Endodermal cell (in vitro differentiated cells): ENCODE measurements around the gene COL4A2. TPM values are rescaled to one million over a fixed set of nuclear protein-coding genes. Genes with fewer than 3 reads are reported as not detected.

Experiments
- DNase-seq: peaks from one replicate; pipeline ENCODE4 v3.0.0-alpha.2; 2017
- H3K27ac ChIP-seq: 2 replicates; pipeline ENCODE4 v1.5.1; 2013; ENCODE audit warnings: mild to moderate bottlenecking, low read depth, low read length, moderate library complexity
- H3K27me3 ChIP-seq: 2 replicates; pipeline ENCODE4 v1.6.1; 2013; ENCODE audit warnings: mild to moderate bottlenecking, low read length, moderate library complexity; ENCODE audit not compliant: insufficient read depth, control insufficient read depth, poor library complexity, severe bottlenecking
- H3K36me3 ChIP-seq: 2 replicates; pipeline ENCODE4 v1.7.0; 2013; ENCODE audit warnings: mild to moderate bottlenecking, low read length, moderate library complexity; ENCODE audit not compliant: control insufficient read depth, insufficient read depth
- H3K4me1 ChIP-seq: one replicate; pipeline ENCODE4 v1.7.0; 2013; ENCODE audit warnings: low read length; ENCODE audit not compliant: control insufficient read depth, insufficient read depth
- H3K4me3 ChIP-seq: 2 replicates; pipeline ENCODE4 v1.5.1; 2013; ENCODE audit warnings: mild to moderate bottlenecking, low read length, moderate library complexity
- H3K9ac ChIP-seq: 2 replicates; pipeline ENCODE4 v1.6.1; 2013; ENCODE audit warnings: mild to moderate bottlenecking, low read length, moderate library complexity; ENCODE audit not compliant: poor library complexity, severe bottlenecking; ENCODE audit errors: extremely low read depth
- H3K9me3 ChIP-seq: 2 replicates; pipeline ENCODE4 v1.6.1; 2013; ENCODE audit warnings: mild to moderate bottlenecking, low read length, moderate library complexity; ENCODE audit not compliant: control insufficient read depth
- H3K27ac Mint-ChIP-seq: 2 replicates; pipeline ENCODE4 v1.8.0; 2020; ENCODE audit warnings: mixed read lengths
- H3K27me3 Mint-ChIP-seq: 2 replicates; pipeline ENCODE4 v1.8.0; 2021; ENCODE audit warnings: mild to moderate bottlenecking, mixed read lengths; ENCODE audit not compliant: insufficient read depth
- H3K36me3 Mint-ChIP-seq: 2 replicates; pipeline ENCODE4 v1.8.0; 2020; ENCODE audit warnings: low read depth, mixed read lengths
- H3K4me1 Mint-ChIP-seq: 2 replicates; pipeline ENCODE4 v1.8.0; 2020; ENCODE audit warnings: mixed read lengths
- H3K4me3 Mint-ChIP-seq: 2 replicates; pipeline ENCODE4 v1.8.0; 2020; ENCODE audit warnings: mild to moderate bottlenecking, moderate library complexity, mixed read lengths
- H3K9me3 Mint-ChIP-seq: 2 replicates; pipeline ENCODE4 v1.8.0; 2020; ENCODE audit warnings: mild to moderate bottlenecking, mixed read lengths
- CTCF ChIP-seq: fragments of 200-600 bp; sonication (generic); conservative IDR thresholded peaks from 2 replicates; pipeline ENCODE4 v1.5.0; 2021; ENCODE audit warnings: antibody characterized with exemption, mild to moderate bottlenecking
- WGBS, 2 experiments: methylation state at CpG; one replicate each; pipeline versions ENCODE4 v1.1.5 to v1.1.7; 2013; ENCODE audit warnings: missing lambda C conversion rate in 2 of 2, mixed read lengths in 1 of 2; ENCODE audit not compliant: insufficient coverage in 1 of 2, insufficient read length in 1 of 2; 5-methylcytosine and 5-hydroxymethylcytosine counted together
- total RNA-seq, 2 donors: library from RNA; stranded (reverse); fragmentation: NEBNext Ultra II Directional in 1 of 2; extraction: Animal tissue kit (Norgen Biotek cat#: 25700) in 1 of 2; gene quantifications; 2 replicates in 1 of 2; 3 replicates in 1 of 2; pipeline ENCODE4 v1.2.1, GENCODE V29; 2021

The COL4A2 gene
- total RNA-seq, 2 donors from 2014 or later = 388 to 398 TPM

GRCh38 chr13:110340812-110341444 lies 33.8 kb downstream of the COL4A2 start:
- H3K4me3 Mint-ChIP-seq = no peak overlapping the region
- Histone ChIP-seq H3K4me3 (no peak overlapping the region), H3K27ac (peak overlapping the region; percentile 26), H3K4me1 (peaks cover 34% of the 10 kb centered on the region), H3K9me3 (no peaks in the 10 kb centered on the region), H3K9ac (no peak overlapping the region), H3K27me3 (no peaks in the 10 kb centered on the region), H3K36me3 (peaks cover 70% of the 10 kb centered on the region)
- H3K9me3 Mint-ChIP-seq = peaks cover 1% of the 10 kb centered on the region
- H3K27ac Mint-ChIP-seq = peak overlapping the region; percentile 69
- H3K4me1 Mint-ChIP-seq = peaks cover 53% of the 10 kb centered on the region
- TF ChIP-seq CTCF = no peak
- WGBS, 2 experiments = 84 to 86% methylated on average over 17 to 24 of the region's 24 CpGs
- H3K36me3 Mint-ChIP-seq = peaks cover 37% of the 10 kb centered on the region
- peak; percentile 56 for DNase-seq
- H3K27me3 Mint-ChIP-seq = no peaks in the 10 kb centered on the region

- peaks cover 33% of the 10 kb centered on the region for H3K36me3 Mint-ChIP-seq
- Histone ChIP-seq H3K27me3 (no peaks in the 10 kb centered on the region), H3K9ac (no peak overlapping the region), H3K4me1 (peaks cover 33% of the 10 kb centered on the region), H3K27ac (peak overlapping the region; percentile 26), H3K4me3 (no peak overlapping the region), H3K9me3 (no peaks in the 10 kb centered on the region), H3K36me3 (peaks cover 66% of the 10 kb centered on the region)
- H3K4me1 Mint-ChIP-seq = peaks cover 47% of the 10 kb centered on the region
- no peak for DNase-seq
- H3K27me3 Mint-ChIP-seq = no peaks in the 10 kb centered on the region
- peaks cover 1% of the 10 kb centered on the region for H3K9me3 Mint-ChIP-seq
- H3K27ac Mint-ChIP-seq = peak overlapping the region; percentile 69
- no peak overlapping the region for H3K4me3 Mint-ChIP-seq
- no peak for TF ChIP-seq CTCF
- WGBS, 2 experiments = 84 to 89% methylated on average over 12 to 14 of the region's 14 CpGs
These were observed 34.6 kb downstream of the COL4A2 start for GRCh38 chr13:110341445-110342244.

GRCh38 chr13:110342474-110342873 lies 35.4 kb downstream of the COL4A2 start:
- Histone ChIP-seq H3K27me3 (no peaks in the 10 kb centered on the region), H3K4me1 (peaks cover 25% of the 10 kb centered on the region), H3K9me3 (no peaks in the 10 kb centered on the region), H3K27ac (no peak overlapping the region), H3K4me3 (no peak overlapping the region), H3K9ac (no peak overlapping the region), H3K36me3 (peaks cover 63% of the 10 kb centered on the region)
- H3K9me3 Mint-ChIP-seq = peaks cover 1% of the 10 kb centered on the region
- DNase-seq = no peak
- H3K4me3 Mint-ChIP-seq = no peak overlapping the region
- H3K27ac Mint-ChIP-seq = no peak overlapping the region
- peaks cover 39% of the 10 kb centered on the region for H3K4me1 Mint-ChIP-seq
- TF ChIP-seq CTCF = no peak
- no peaks in the 10 kb centered on the region for H3K27me3 Mint-ChIP-seq
- H3K36me3 Mint-ChIP-seq = peaks cover 33% of the 10 kb centered on the region
- WGBS, 2 experiments = 90 to 96% methylated on average over 6 to 9 of the region's 9 CpGs
